K562 (cell line): Measurements from ENCODE around the gene TINCR. TPM values are rescaled to one million over a fixed set of nuclear protein-coding genes. Genes with fewer than 3 reads are reported as not detected.
A peak's percentile ranks its signal among the peaks of the same experiment; 100 is the strongest.

Source experiments
- ATAC-seq: fragments of 200-7000 bp; cut with Tn5 transposase; 3 replicates; pipeline ENCODE4 v1.9.1; 2020; ENCODE audit warnings: moderate library complexity
- BruUV-seq: library from RNA; stranded (reverse); fragments of 400-500 nt; replicated peaks from 2 replicates; lab custom pipeline; 2021; lab: Mats Ljungman, UMichigan
- CTCF ChIA-PET: fragments of 300-600 bp; formaldehyde crosslinking; extraction: SDS; loops from one replicate; lab custom pipeline; 2021; ENCODE audit warnings: low intra/inter-chr PET ratio; lab: Yijun Ruan, JAX
- POLR2A ChIA-PET: fragments of 300-600, 350-650 bp; sonication (Branson Sonifier 250); formaldehyde crosslinking; extraction: SDS; loops from one replicate; lab custom pipeline; 2021; ENCODE audit warnings: antibody characterized with exemption, inconsistent platforms; lab: Yijun Ruan, JAX
- DNase-seq, 4 experiments: peaks; one replicate each; pipeline versions ENCODE4 v3.0.0 to v3.0.0-alpha.2; 2011 to 2018; ENCODE audit warnings: low spot score in 3 of 4, mixed read lengths in 3 of 4; ENCODE audit errors: extremely low read depth in 1 of 4
- FAIRE-seq: peaks from 2 replicates; lab custom pipeline; 2011; peaks lifted over from hg19 to GRCh38; lab: Jason Lieb, UNC
- H2AFZ ChIP-seq: 2 replicates; pipeline ENCODE4 v1.6.0; 2011; ENCODE audit warnings: low read depth, low read length, control low read depth, inconsistent platforms
- H3K27ac ChIP-seq: fragments of 200-600 bp; 3 replicates; pipeline ENCODE4 v1.8.0; 2011; ENCODE audit warnings: low read depth, mild to moderate bottlenecking, control low read depth, inconsistent platforms, low read length, moderate library complexity, mixed read lengths; ENCODE audit errors: extremely low read depth
- H3K27me3 ChIP-seq, 2 experiments: fragments of 300-600 bp in 1 of 2; 2 replicates in 1 of 2; 3 replicates in 1 of 2; pipeline versions ENCODE4 v1.6.0 to v1.8.0; 2011; ENCODE audit warnings: inconsistent platforms in 2 of 2, low read length in 2 of 2, mild to moderate bottlenecking in 1 of 2, mixed read lengths in 1 of 2, moderate library complexity in 1 of 2; ENCODE audit not compliant: control insufficient read depth in 2 of 2, insufficient read depth in 2 of 2
- H3K36me3 ChIP-seq: fragments of 300-600 bp; 3 replicates; pipeline ENCODE4 v1.8.0; 2011; ENCODE audit warnings: mild to moderate bottlenecking, low read length, inconsistent platforms; ENCODE audit not compliant: control insufficient read depth, insufficient read depth
- H3K4me1 ChIP-seq, 2 experiments: fragments of 200-600 bp in 1 of 2; replicated peaks in 1 of 2; 2 replicates in 1 of 2; 3 replicates in 1 of 2; pipeline versions ENCODE4 v1.5.1 to v1.8.0; 2011; ENCODE audit warnings: inconsistent platforms in 2 of 2, low read length in 2 of 2, mild to moderate bottlenecking in 1 of 2, mixed read lengths in 1 of 2, moderate library complexity in 1 of 2; ENCODE audit not compliant: control insufficient read depth in 2 of 2, insufficient read depth in 2 of 2
- H3K4me2 ChIP-seq: 2 replicates; pipeline ENCODE4 v1.6.1; 2011; ENCODE audit warnings: low read length, control low read depth, inconsistent platforms, mixed read lengths; ENCODE audit not compliant: insufficient read depth
- H3K4me3 ChIP-seq: fragments of 200-600 bp; sonication (generic), shearing (Covaris generic); 2 replicates; pipeline ENCODE4 v1.5.1; 2016; ENCODE audit warnings: control low read depth, inconsistent platforms
- H3K79me2 ChIP-seq: fragments of 200-600 bp; 3 replicates; pipeline ENCODE4 v1.8.0; 2011; ENCODE audit warnings: low read length, inconsistent platforms; ENCODE audit not compliant: control insufficient read depth, insufficient read depth
- H3K9ac ChIP-seq, 2 experiments: 2 replicates each; pipeline versions ENCODE4 v1.6.0 to v1.6.1; 2011; ENCODE audit warnings: low read depth in 2 of 2, low read length in 2 of 2, control low read depth in 1 of 2, inconsistent platforms in 1 of 2, mild to moderate bottlenecking in 1 of 2, mixed read lengths in 1 of 2; ENCODE audit not compliant: insufficient read depth in 1 of 2
- H3K9me1 ChIP-seq: one replicate; pipeline ENCODE4 v1.6.0; 2011; ENCODE audit warnings: inconsistent platforms, mild to moderate bottlenecking, low read length, moderate library complexity; ENCODE audit not compliant: control insufficient read depth, insufficient read depth
- H3K9me3 ChIP-seq: replicated peaks from 2 replicates; pipeline ENCODE4 v1.5.1; 2011; ENCODE audit warnings: low read depth, low read length, inconsistent platforms; ENCODE audit not compliant: control insufficient read depth, insufficient read depth
- H4K20me1 ChIP-seq: replicated peaks from 2 replicates; pipeline ENCODE4 v1.6.1; 2011; ENCODE audit warnings: low read length, inconsistent platforms, mixed read lengths; ENCODE audit not compliant: control insufficient read depth, insufficient read depth
- SPI1 ChIP-seq: IDR thresholded peaks from 2 replicates; pipeline ENCODE4 v1.6.1; 2011; ENCODE audit warnings: low read depth, low read length, control low read depth, borderline replicate concordance
- WGBS: fragments of 100-300 bp; shearing (Covaris generic); methylation state at CpG from one replicate; pipeline ENCODE4 v1.1.6; 2016; ENCODE audit warnings: low coverage, mixed read lengths; ENCODE audit not compliant: insufficient coverage; ENCODE audit errors: missing lambda C conversion rate; 5-methylcytosine and 5-hydroxymethylcytosine counted together
- in situ Hi-C: fragments of 300-500 bp; cut with MboI; formaldehyde crosslinking; loops from 4 replicates; pipeline ENCODE4 v1.15.0; 2018; ENCODE audit warnings: inconsistent platforms, mixed read lengths
- intact Hi-C: fragments of 100-400 bp; cut with micrococcal nuclease; formaldehyde crosslinking; loops from 2 replicates; pipeline ENCODE4 v1.14.2; 2022
- polyA plus RNA-seq, 8 experiments: library from polyadenylated mRNA; depleted of rRNA in 4 of 8; stranded (reverse) in 5 of 8; unstranded in 3 of 8; fragments of >200 nt; fragmentation: Nextera tagmentation in 2 of 8; fragmentation: Illumina TruSeq in 1 of 8; extraction: Ambion mirVana in 2 of 8; extraction: Trizol in 1 of 8; gene quantifications; 2 replicates each; pipeline versions ENCODE4 v1.2.1 to v1.2.3, GENCODE V29; 2011 to 2014; ENCODE audit warnings: inconsistent platforms in 1 of 8, missing spikeins in 1 of 8
- total RNA-seq, 7 experiments: library from RNA; depleted of rRNA in 6 of 7; stranded (reverse); fragments of >200 nt in 6 of 7; fragmentation: Illumina TruSeq in 2 of 7; extraction: Trizol in 2 of 7; gene quantifications; 2 replicates each; pipeline versions ENCODE4 v1.2.1 to v1.2.3, GENCODE V29; 2011 to 2021; ENCODE audit warnings: low replicate concordance in 1 of 7
- TF ChIP-seq, protein P1 (sequence below): IDR thresholded peaks from 2 replicates; pipeline ENCODE4 v1.6.1; 2011; ENCODE audit warnings: borderline replicate concordance, low read depth, mild to moderate bottlenecking, moderate library complexity, low read length; ENCODE audit not compliant: insufficient read depth, poor library complexity, severe bottlenecking

The TINCR gene
- total and polyA plus RNA-seq, 9 of the 15 experiments (the other 6 are each of a cell fraction or from before 2014, with no cell fraction given) = 0.03 to 0.24 (median 0.09) TPM; not detected in 1

DNA sequence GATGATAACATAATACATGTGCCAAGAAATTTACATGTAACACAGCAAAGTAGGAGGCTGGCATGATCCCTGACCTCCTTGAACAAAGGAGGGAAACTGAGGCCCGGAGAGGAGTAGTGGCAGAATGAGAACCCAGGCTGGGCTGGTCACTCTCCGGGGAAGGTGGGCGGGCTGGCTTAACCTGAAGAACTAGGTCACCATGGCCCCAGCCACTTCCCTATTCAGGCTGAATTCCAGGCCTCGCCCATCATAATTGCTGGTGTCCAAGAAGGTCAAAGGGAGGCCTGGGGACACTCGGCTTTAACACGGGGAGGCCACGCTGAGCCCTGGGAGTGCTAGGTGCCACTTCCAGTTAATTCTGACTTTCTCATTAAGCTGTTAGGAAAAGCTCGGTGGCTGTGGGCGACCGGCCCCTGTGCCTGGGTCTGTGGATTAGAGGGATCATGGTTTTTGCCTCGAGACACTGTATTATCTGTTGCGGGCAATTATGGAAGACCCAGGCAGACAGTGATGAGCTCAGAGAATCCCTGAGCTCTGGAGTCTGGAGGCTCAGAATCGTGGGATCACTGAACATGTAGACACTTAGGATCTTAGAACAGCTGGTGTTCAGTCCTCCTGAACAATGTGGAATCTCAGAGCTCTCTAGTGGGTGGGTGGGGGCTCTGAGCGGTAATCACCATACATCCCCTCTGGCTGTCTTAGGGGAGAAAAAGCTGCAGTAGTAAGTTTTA lies 5.0 kb upstream of the TINCR start:
- Histone ChIP-seq H3K27ac (no peak overlapping the region), H3K9me1 (no peaks in the 10 kb centered on the region), H2AFZ (no peak overlapping the region), H3K4me3 (no peak overlapping the region), H3K79me2 (no peaks in the 10 kb centered on the region), H3K4me2 (no peak overlapping the region), H3K27me3 (no peaks in the 10 kb centered on the region), H3K36me3 (no peaks in the 10 kb centered on the region), H3K9ac (peak overlapping the region in 1 of 2 experiments; percentile 16; a peak in 1 of 4 replicates), H4K20me1 (no peaks in the 10 kb centered on the region), H3K4me1 (peaks cover 0 to 6% of the 10 kb centered on the region in 2 experiments; a peak in 2 of 5 replicates), H3K9me3 (no peaks in the 10 kb centered on the region)
- DNase-seq (no peak), FAIRE-seq (no peak), ATAC-seq (no peak)
- 53% methylated on average over 14 of the region's 14 CpGs for WGBS
- ChIA-PET CTCF (interaction anchor here (0.6 kb wide), 1 partner anchor 936 kb away, joined by 5 read pairs; no protein-coding TSS in a partner anchor), POLR2A (interaction anchor here (0.5 to 1.7 kb wide), 4 partner anchors 13 to 141 kb away, joined by 3 to 7 read pairs (median 4); no protein-coding TSS in a partner anchor)
- intact Hi-C loops = no loop called here
- TF ChIP-seq SPI1 = peak; percentile 82
- TF ChIP-seq, protein P1, sequence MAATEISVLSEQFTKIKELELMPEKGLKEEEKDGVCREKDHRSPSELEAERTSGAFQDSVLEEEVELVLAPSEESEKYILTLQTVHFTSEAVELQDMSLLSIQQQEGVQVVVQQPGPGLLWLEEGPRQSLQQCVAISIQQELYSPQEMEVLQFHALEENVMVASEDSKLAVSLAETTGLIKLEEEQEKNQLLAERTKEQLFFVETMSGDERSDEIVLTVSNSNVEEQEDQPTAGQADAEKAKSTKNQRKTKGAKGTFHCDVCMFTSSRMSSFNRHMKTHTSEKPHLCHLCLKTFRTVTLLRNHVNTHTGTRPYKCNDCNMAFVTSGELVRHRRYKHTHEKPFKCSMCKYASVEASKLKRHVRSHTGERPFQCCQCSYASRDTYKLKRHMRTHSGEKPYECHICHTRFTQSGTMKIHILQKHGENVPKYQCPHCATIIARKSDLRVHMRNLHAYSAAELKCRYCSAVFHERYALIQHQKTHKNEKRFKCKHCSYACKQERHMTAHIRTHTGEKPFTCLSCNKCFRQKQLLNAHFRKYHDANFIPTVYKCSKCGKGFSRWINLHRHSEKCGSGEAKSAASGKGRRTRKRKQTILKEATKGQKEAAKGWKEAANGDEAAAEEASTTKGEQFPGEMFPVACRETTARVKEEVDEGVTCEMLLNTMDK = no peak
- BruUV-seq = no TSS peak
- in situ Hi-C loops = no loop called here
